HG03378 (cell line): Measurements from ENCODE around the gene ISM1.
A peak's percentile ranks its signal among the peaks of the same experiment; 100 is the strongest.

Experiments used
- ATAC-seq: cut with Tn5 transposase; IDR thresholded peaks from one replicate; pipeline ENCODE4 v1.9.1; 2021; ENCODE audit warnings: mild to moderate bottlenecking, moderate library complexity; ENCODE audit not compliant: unreplicated experiment

ISM1 gene

GRCh38 chr20:13220904-13221297 lies at the start of gene ISM1:
ISM1 (plus strand) TSS chr20:13221274; CDS start chr20:13221777, 503 bp downstream.
- no peak for ATAC-seq

- no peak for ATAC-seq
Observed at GRCh38 chr20:13173201-13173600, 47.9 kb upstream of the ISM1 start.

GRCh38 chr20:13174402-13174801 lies 46.7 kb upstream of the ISM1 start:
- ATAC-seq, result peak; percentile 84

GRCh38 chr20:13180986-13181889 lies 39.8 kb upstream of the ISM1 start:
- no peak for ATAC-seq

- no peak for ATAC-seq
Observed at GRCh38 chr20:13183005-13183404, 38.1 kb upstream of the ISM1 start.

- no peak for ATAC-seq
Observed at GRCh38 chr20:13186043-13186774, 34.9 kb upstream of the ISM1 start.

- no peak for ATAC-seq
Observed at GRCh38 chr20:13187899-13188298, 33.2 kb upstream of the ISM1 start.

- ATAC-seq, result no peak
Observed at GRCh38 chr20:13199279-13199678, 21.8 kb upstream of the ISM1 start.

- ATAC-seq, result no peak
Observed at GRCh38 chr20:13200767-13201500, 20.1 kb upstream of the ISM1 start.

- no peak for ATAC-seq
Observed at GRCh38 chr20:13202565-13202964, 18.5 kb upstream of the ISM1 start.

- ATAC-seq, result no peak
Observed at GRCh38 chr20:13205425-13205824, 15.6 kb upstream of the ISM1 start.

- no peak for ATAC-seq
Observed at GRCh38 chr20:13205848-13206434, 15.1 kb upstream of the ISM1 start.

GRCh38 chr20:13207016-13207415 lies 14.1 kb upstream of the ISM1 start:
- no peak for ATAC-seq

- no peak for ATAC-seq
Observed at GRCh38 chr20:13211956-13212618, 9.0 kb upstream of the ISM1 start.

GRCh38 chr20:13212750-13213149 lies 8.3 kb upstream of the ISM1 start:
- ATAC-seq, result no peak

- ATAC-seq, result no peak
Observed at GRCh38 chr20:13213335-13213734, 7.7 kb upstream of the ISM1 start.

GRCh38 chr20:13216533-13216932 lies 4.5 kb upstream of the ISM1 start:
- ATAC-seq, result no peak

- no peak for ATAC-seq
Observed at GRCh38 chr20:13219327-13220193, 1.5 kb upstream of the ISM1 start.

GRCh38 chr20:13220194-13220903 lies 725 bp upstream of the ISM1 start:
- no peak for ATAC-seq
